CD4-positive, CD25-positive, alpha-beta regulatory T cell (primary cell): ENCODE data around the gene EGFL7. TPM values are rescaled to one million over a fixed set of nuclear protein-coding genes. Genes with fewer than 3 reads are reported as not detected.

Experiments used
- ATAC-seq, 2 donors: fragments of 150-1000 bp; cut with Tn5 transposase; one replicate each; pipeline ENCODE4 v1.10.0; 2021; ENCODE audit warnings: low read depth in 2 of 2, moderate number of reproducible peaks in 2 of 2, moderate library complexity in 1 of 2
- DNase-seq, 3 donors: peaks; one replicate each; pipeline versions ENCODE4 v3.0.0 to v3.0.0-alpha.2; 2012 to 2022; ENCODE audit warnings: mixed read lengths in 1 of 3
- H3K27ac ChIP-seq: one replicate; pipeline ENCODE4 v1.7.0; 2013; ENCODE audit warnings: mild to moderate bottlenecking, low read length; ENCODE audit not compliant: insufficient read depth, poor library complexity, severe bottlenecking
- H3K27me3 ChIP-seq: one replicate; pipeline ENCODE4 v1.7.0; 2013; ENCODE audit warnings: low read length; ENCODE audit not compliant: control insufficient read depth, insufficient read depth
- H3K36me3 ChIP-seq: one replicate; pipeline ENCODE4 v1.7.0; 2013; ENCODE audit warnings: mild to moderate bottlenecking, low read length, moderate library complexity; ENCODE audit not compliant: control insufficient read depth, insufficient read depth
- H3K4me1 ChIP-seq: 2 replicates; pipeline ENCODE4 v1.7.0; 2013; ENCODE audit warnings: mild to moderate bottlenecking, low read length; ENCODE audit not compliant: insufficient read depth, control insufficient read depth, poor library complexity, severe bottlenecking
- H3K4me3 ChIP-seq: one replicate; pipeline ENCODE4 v1.7.0; 2013; ENCODE audit warnings: low read depth, mild to moderate bottlenecking, low read length, moderate library complexity
- H3K9me3 ChIP-seq, 2 experiments: 1 replicate in 1 of 2; 2 replicates in 1 of 2; pipeline ENCODE4 v1.7.0; 2013; ENCODE audit warnings: low read length in 2 of 2, mild to moderate bottlenecking in 1 of 2, moderate library complexity in 1 of 2; ENCODE audit not compliant: control insufficient read depth in 2 of 2
- H3K27ac Mint-ChIP-seq, 3 donors: one replicate each; pipeline ENCODE4 v1.8.0; 2020 to 2022; ENCODE audit warnings: mild to moderate bottlenecking in 3 of 3, mixed read lengths in 3 of 3, moderate library complexity in 2 of 3
- H3K27me3 Mint-ChIP-seq: one replicate; pipeline ENCODE4 v1.8.0; 2022; ENCODE audit warnings: mild to moderate bottlenecking, mixed read lengths
- H3K36me3 Mint-ChIP-seq: one replicate; pipeline ENCODE4 v1.8.0; 2020; ENCODE audit warnings: mixed read lengths
- H3K4me1 Mint-ChIP-seq, 4 donors: one replicate each; pipeline ENCODE4 v1.8.0; 2020 to 2022; ENCODE audit warnings: mixed read lengths in 4 of 4, mild to moderate bottlenecking in 1 of 4
- H3K4me3 Mint-ChIP-seq, 4 donors: one replicate each; pipeline ENCODE4 v1.8.0; 2020 to 2022; ENCODE audit warnings: mild to moderate bottlenecking in 4 of 4, mixed read lengths in 4 of 4, moderate library complexity in 3 of 4
- H3K9me3 Mint-ChIP-seq, 7 donors: one replicate each; pipeline ENCODE4 v1.8.0; 2020 to 2022; ENCODE audit warnings: mixed read lengths in 7 of 7, mild to moderate bottlenecking in 3 of 7, moderate library complexity in 2 of 7
- polyA plus RNA-seq, 4 donors: library from polyadenylated mRNA; unstranded; fragments of 300-500 nt; fragmentation: Illumina TruSeq; gene quantifications; one replicate each; pipeline ENCODE4 v1.2.3, GENCODE V29; 2021
- total RNA-seq: library from RNA; stranded (reverse); gene quantifications from one replicate; pipeline ENCODE4 v1.2.3, GENCODE V29; 2022

The EGFL7 gene
- total and polyA plus RNA-seq, 5 donors from 2014 or later: 1.7 TPM; not detected in 4

GRCh38 chr9:136679431-136679941 is 16.8 kb downstream of the EGFL7 start:
- no peaks in the 10 kb centered on the region for H3K4me1 ChIP-seq
- H3K4me3 ChIP-seq: no peak overlapping the region
- no peaks in the 10 kb centered on the region for H3K9me3 ChIP-seq
- ATAC-seq (no peak), DNase-seq (no peak)
- Mint-ChIP-seq H3K4me1 (peaks cover 0 to 5% (median 0%) of the 10 kb centered on the region in 4 donors), H3K9me3 (no peaks in the 10 kb centered on the region), H3K27me3 (no peaks in the 10 kb centered on the region), H3K36me3 (no peaks in the 10 kb centered on the region), H3K4me3 (no peak overlapping the region), H3K27ac (no peak overlapping the region)
- peaks cover 2% of the 10 kb centered on the region for H3K36me3 ChIP-seq
- H3K27ac ChIP-seq: no peak overlapping the region
- no peaks in the 10 kb centered on the region for H3K27me3 ChIP-seq

- Mint-ChIP-seq H3K9me3 (no peaks in the 10 kb centered on the region), H3K36me3 (no peaks in the 10 kb centered on the region), H3K27me3 (no peaks in the 10 kb centered on the region), H3K4me1 (peaks cover 0 to 8% (median 0%) of the 10 kb centered on the region in 4 donors), H3K27ac (peak overlapping the region in 1 of 3 donors; percentile 66), H3K4me3 (no peak overlapping the region)
- H3K4me1 ChIP-seq: peaks cover 9% of the 10 kb centered on the region
- H3K27ac ChIP-seq: no peak overlapping the region
- no peak overlapping the region for H3K4me3 ChIP-seq
- ATAC-seq (no peak), DNase-seq (no peak)
- no peaks in the 10 kb centered on the region for H3K9me3 ChIP-seq
- no peaks in the 10 kb centered on the region for H3K27me3 ChIP-seq
- H3K36me3 ChIP-seq: peaks cover 2% of the 10 kb centered on the region
Measured at GRCh38 chr9:136681029-136681428, 18.3 kb downstream of the EGFL7 start.

GRCh38 chr9:136681945-136682699 is 19.4 kb downstream of the EGFL7 start:
- DNase-seq (no peak), ATAC-seq (no peak)
- Histone ChIP-seq H3K9me3 (no peaks in the 10 kb centered on the region), H3K27me3 (no peaks in the 10 kb centered on the region), H3K36me3 (no peaks in the 10 kb centered on the region), H3K27ac (no peak overlapping the region), H3K4me3 (no peak overlapping the region), H3K4me1 (peaks cover 15% of the 10 kb centered on the region)
- no peak overlapping the region for H3K27ac Mint-ChIP-seq
- no peaks in the 10 kb centered on the region for H3K9me3 Mint-ChIP-seq
- H3K4me3 Mint-ChIP-seq: no peak overlapping the region
- H3K4me1 Mint-ChIP-seq: peaks cover 0 to 11% (median 0%) of the 10 kb centered on the region in 4 donors
- no peaks in the 10 kb centered on the region for H3K36me3 Mint-ChIP-seq
- H3K27me3 Mint-ChIP-seq: no peaks in the 10 kb centered on the region

- no peaks in the 10 kb centered on the region for H3K9me3 Mint-ChIP-seq
- no peaks in the 10 kb centered on the region for H3K36me3 Mint-ChIP-seq
- Histone ChIP-seq H3K9me3 (no peaks in the 10 kb centered on the region), H3K36me3 (no peaks in the 10 kb centered on the region), H3K27me3 (no peaks in the 10 kb centered on the region), H3K4me1 (peaks cover 15% of the 10 kb centered on the region), H3K4me3 (no peak overlapping the region), H3K27ac (no peak overlapping the region)
- no peak for DNase-seq
- no peak for ATAC-seq
- no peak overlapping the region for H3K27ac Mint-ChIP-seq
- H3K27me3 Mint-ChIP-seq: no peaks in the 10 kb centered on the region
- peaks cover 0 to 11% (median 0%) of the 10 kb centered on the region in 4 donors for H3K4me1 Mint-ChIP-seq
- H3K4me3 Mint-ChIP-seq: no peak overlapping the region
Measured at GRCh38 chr9:136682710-136683109, 20.0 kb downstream of the EGFL7 start.

GRCh38 chr9:136683173-136683745 is 20.5 kb downstream of the EGFL7 start:
- Mint-ChIP-seq H3K4me1 (peaks cover 0 to 11% (median 0%) of the 10 kb centered on the region in 4 donors), H3K27ac (no peak overlapping the region)
- ATAC-seq: no peak

GRCh38 chr9:136683755-136684154 is 21.0 kb downstream of the EGFL7 start:
- Histone ChIP-seq H3K27ac (no peak overlapping the region), H3K36me3 (no peaks in the 10 kb centered on the region), H3K9me3 (no peaks in the 10 kb centered on the region), H3K27me3 (no peaks in the 10 kb centered on the region), H3K4me3 (no peak overlapping the region), H3K4me1 (peaks cover 15% of the 10 kb centered on the region)
- peaks cover 0 to 11% (median 0%) of the 10 kb centered on the region in 4 donors for H3K4me1 Mint-ChIP-seq
- no peak for ATAC-seq
- H3K9me3 Mint-ChIP-seq: no peaks in the 10 kb centered on the region
- H3K36me3 Mint-ChIP-seq: no peaks in the 10 kb centered on the region
- no peak overlapping the region for H3K27ac Mint-ChIP-seq
- no peak for DNase-seq
- H3K27me3 Mint-ChIP-seq: no peaks in the 10 kb centered on the region
- H3K4me3 Mint-ChIP-seq: peak overlapping the region in 1 of 4 donors; percentile 32

More at GRCh38 chr9:136683173-136683745, 20.5 kb downstream of the EGFL7 start:
- Histone ChIP-seq H3K9me3 (no peaks in the 10 kb centered on the region), H3K27me3 (no peaks in the 10 kb centered on the region), H3K36me3 (no peaks in the 10 kb centered on the region), H3K4me3 (no peak overlapping the region), H3K4me1 (peaks cover 15% of the 10 kb centered on the region), H3K27ac (no peak overlapping the region)
- Mint-ChIP-seq H3K27me3 (no peaks in the 10 kb centered on the region), H3K4me3 (no peak overlapping the region), H3K9me3 (no peaks in the 10 kb centered on the region), H3K36me3 (no peaks in the 10 kb centered on the region)
- no peak for DNase-seq

- Mint-ChIP-seq H3K27ac (no peak overlapping the region), H3K9me3 (peaks cover 0 to 2% (median 0%) of the 10 kb centered on the region in 7 donors), H3K4me3 (no peak overlapping the region), H3K36me3 (no peaks in the 10 kb centered on the region), H3K27me3 (no peaks in the 10 kb centered on the region), H3K4me1 (peaks cover 0 to 9% (median 0%) of the 10 kb centered on the region in 4 donors)
- DNase-seq: no peak
- no peaks in the 10 kb centered on the region for H3K36me3 ChIP-seq
- no peaks in the 10 kb centered on the region for H3K9me3 ChIP-seq
- no peak overlapping the region for H3K4me3 ChIP-seq
- peaks cover 15% of the 10 kb centered on the region for H3K4me1 ChIP-seq
- H3K27me3 ChIP-seq: no peaks in the 10 kb centered on the region
- H3K27ac ChIP-seq: no peak overlapping the region
- ATAC-seq: no peak
Measured at GRCh38 chr9:136684339-136684738, 21.6 kb downstream of the EGFL7 start.
